GM10266 (cell line): Measurements from ENCODE around the gene CPB1.

Source experiments
- DNase-seq: peaks from one replicate; pipeline ENCODE4 v3.0.0; 2012; ENCODE audit errors: extremely low spot score
- TF ChIP-seq, protein P1 (sequence below): IDR thresholded peaks from 2 replicates; pipeline ENCODE4 v1.5.1; 2012; ENCODE audit warnings: mild to moderate bottlenecking, low read depth; ENCODE audit not compliant: control insufficient read depth, insufficient read depth; ENCODE audit errors: missing control alignments

Gene CPB1

DNA sequence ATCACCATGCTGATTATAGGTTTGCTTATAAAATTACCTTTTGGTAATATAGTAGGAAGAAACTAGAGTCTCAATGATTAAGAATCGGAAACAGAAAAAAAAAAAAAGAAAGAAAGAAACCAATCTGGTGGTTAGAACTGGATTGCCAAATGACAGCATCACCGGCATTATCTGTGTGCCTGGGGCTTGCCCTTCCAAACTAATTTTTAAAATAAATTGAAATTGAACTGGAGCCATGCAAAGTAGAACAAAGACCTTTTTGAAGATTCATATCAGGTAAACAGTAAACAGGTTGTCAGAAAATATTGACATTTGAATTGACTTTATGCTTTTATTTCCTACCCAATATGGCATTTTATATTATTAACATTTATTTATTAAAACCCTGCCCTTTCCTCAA is 11.2 kb upstream of the CPB1 start:
- DNase-seq, result no peak
- TF ChIP-seq, protein P1, sequence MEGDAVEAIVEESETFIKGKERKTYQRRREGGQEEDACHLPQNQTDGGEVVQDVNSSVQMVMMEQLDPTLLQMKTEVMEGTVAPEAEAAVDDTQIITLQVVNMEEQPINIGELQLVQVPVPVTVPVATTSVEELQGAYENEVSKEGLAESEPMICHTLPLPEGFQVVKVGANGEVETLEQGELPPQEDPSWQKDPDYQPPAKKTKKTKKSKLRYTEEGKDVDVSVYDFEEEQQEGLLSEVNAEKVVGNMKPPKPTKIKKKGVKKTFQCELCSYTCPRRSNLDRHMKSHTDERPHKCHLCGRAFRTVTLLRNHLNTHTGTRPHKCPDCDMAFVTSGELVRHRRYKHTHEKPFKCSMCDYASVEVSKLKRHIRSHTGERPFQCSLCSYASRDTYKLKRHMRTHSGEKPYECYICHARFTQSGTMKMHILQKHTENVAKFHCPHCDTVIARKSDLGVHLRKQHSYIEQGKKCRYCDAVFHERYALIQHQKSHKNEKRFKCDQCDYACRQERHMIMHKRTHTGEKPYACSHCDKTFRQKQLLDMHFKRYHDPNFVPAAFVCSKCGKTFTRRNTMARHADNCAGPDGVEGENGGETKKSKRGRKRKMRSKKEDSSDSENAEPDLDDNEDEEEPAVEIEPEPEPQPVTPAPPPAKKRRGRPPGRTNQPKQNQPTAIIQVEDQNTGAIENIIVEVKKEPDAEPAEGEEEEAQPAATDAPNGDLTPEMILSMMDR, result no peak

- TF ChIP-seq, protein P1, result no peak
Measured at GRCh38 chr3:148816981-148817525, 10.6 kb upstream of the CPB1 start.

GRCh38 chr3:148820361-148821245 is 7.0 kb upstream of the CPB1 start:
- no peak for DNase-seq
- TF ChIP-seq, protein P1, result no peak

More at GRCh38 chr3:148816981-148817525, 10.6 kb upstream of the CPB1 start:
- no peak for DNase-seq

GRCh38 chr3:148823026-148823425 is 4.6 kb upstream of the CPB1 start:
- DNase-seq, result no peak
- TF ChIP-seq, protein P1, result no peak

DNA sequence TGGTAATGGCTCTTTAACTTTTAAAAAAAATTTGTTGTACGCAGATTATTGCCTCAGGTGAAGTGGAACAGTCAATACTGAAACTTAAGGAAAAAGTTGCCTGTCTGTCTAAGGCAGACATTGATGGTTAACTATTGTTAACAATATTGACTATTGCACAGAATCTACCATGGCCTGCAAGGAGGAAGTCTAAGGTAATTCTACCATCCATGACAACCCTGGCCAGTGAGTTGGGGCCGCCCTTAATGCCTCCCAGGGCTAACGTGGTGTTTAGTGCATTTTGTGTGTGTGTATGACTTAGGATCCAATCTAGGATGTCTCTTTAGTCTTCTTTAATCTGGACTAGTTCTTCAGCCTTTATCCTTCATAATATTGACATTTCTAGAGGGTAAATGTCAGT is 2.1 kb upstream of the CPB1 start:
- TF ChIP-seq, protein P1, result no peak
- no peak for DNase-seq

GRCh38 chr3:148828136-148828690 is 602 bp downstream of the CPB1 start:
- DNase-seq, result no peak
- TF ChIP-seq, protein P1, result no peak

GRCh38 chr3:148829926-148830325 is 2.3 kb downstream of the CPB1 start:
- DNase-seq, result no peak
- TF ChIP-seq, protein P1, result no peak
